Stomach (tissue), 4 donors: ENCODE data around the gene CTNNA3.

Source experiments
- POLR2A ChIP-seq, 4 donors: fragments of 450-650 bp; IDR thresholded peaks; one replicate each; pipeline ENCODE4 v1.6.1; 2016; ENCODE audit warnings: antibody characterized with exemption in 4 of 4, control low read depth in 2 of 4, mild to moderate bottlenecking in 1 of 4, moderate library complexity in 1 of 4
- POLR2AphosphoS5 ChIP-seq, 3 donors: sonication (generic); formaldehyde crosslinking; IDR thresholded peaks; one replicate each; pipeline ENCODE4 v1.6.1; 2016; ENCODE audit warnings: antibody characterized with exemption in 3 of 3
- TF ChIP-seq, protein P1 (sequence below), 7 experiments: fragments of 450-650 bp in 4 of 7; fragments of 200-600 bp in 3 of 7; sonication (generic) in 3 of 7; IDR thresholded peaks; one replicate each; pipeline ENCODE4 v1.5.1; 2016 to 2019; ENCODE audit warnings: antibody characterized with exemption in 7 of 7, control low read depth in 2 of 7, mild to moderate bottlenecking in 1 of 7

DNA sequence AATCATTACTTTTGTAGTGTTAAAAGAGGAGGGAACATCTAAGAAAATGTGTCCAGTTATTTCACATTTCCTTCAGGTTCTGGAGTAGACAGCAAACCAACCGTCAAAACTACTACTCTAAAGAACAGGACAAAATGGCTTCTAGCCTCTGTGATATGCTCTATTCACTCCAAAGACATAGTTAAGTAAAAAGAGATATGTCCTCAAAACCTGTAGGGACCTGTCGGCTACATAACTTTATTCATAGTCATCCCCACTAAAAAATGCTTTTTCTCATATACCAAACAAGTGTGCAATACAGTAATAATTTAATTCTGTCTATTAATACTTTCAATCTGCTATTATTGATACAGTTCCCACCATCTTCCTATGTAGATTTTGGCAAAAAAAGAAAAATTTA is 1412.9 kb downstream of the CTNNA3 start:
- TF ChIP-seq, protein P1, sequence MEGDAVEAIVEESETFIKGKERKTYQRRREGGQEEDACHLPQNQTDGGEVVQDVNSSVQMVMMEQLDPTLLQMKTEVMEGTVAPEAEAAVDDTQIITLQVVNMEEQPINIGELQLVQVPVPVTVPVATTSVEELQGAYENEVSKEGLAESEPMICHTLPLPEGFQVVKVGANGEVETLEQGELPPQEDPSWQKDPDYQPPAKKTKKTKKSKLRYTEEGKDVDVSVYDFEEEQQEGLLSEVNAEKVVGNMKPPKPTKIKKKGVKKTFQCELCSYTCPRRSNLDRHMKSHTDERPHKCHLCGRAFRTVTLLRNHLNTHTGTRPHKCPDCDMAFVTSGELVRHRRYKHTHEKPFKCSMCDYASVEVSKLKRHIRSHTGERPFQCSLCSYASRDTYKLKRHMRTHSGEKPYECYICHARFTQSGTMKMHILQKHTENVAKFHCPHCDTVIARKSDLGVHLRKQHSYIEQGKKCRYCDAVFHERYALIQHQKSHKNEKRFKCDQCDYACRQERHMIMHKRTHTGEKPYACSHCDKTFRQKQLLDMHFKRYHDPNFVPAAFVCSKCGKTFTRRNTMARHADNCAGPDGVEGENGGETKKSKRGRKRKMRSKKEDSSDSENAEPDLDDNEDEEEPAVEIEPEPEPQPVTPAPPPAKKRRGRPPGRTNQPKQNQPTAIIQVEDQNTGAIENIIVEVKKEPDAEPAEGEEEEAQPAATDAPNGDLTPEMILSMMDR (IDR thresholded peaks at IDR 0.05): no peak
- no peak for TF ChIP-seq POLR2AphosphoS5 (IDR thresholded peaks at IDR 0.05)
- no peak for TF ChIP-seq POLR2A (IDR thresholded peaks at IDR 0.05)
